ENCODE results near the gene SMPD3.

The SMPD3 gene

GRCh38 chr16:68379472-68380347 lies 68.6 kb downstream of the SMPD3 start:
- DNase-seq, result no peak

GRCh38 chr16:68378436-68379415 lies 69.6 kb downstream of the SMPD3 start:
- DNase-seq, result no peak

- no peak for DNase-seq
Observed at GRCh38 chr16:68377667-68378393, 70.5 kb downstream of the SMPD3 start.

DNA sequence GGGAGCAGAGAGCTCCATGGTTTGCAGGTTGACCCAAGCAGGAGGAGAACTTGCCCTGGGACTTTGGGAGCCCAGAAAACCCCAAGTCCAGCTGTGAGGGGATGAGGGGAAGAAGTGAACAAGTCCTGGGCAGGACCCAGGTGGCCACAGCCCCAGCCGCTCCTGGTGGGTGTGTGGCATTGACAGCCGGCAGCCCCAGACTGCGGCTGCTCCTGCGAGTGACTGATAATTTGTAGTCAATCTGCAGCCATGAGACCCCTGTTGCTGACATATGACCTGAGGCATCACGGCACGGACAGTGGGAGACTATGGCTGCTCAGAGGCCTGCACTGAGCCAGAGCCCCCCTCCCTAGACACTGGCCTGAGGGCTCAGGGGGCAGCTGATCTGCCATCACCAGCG lies 71.1 kb downstream of the SMPD3 start:
- DNase-seq, result no peak

GRCh38 chr16:68376590-68376989 lies 71.7 kb downstream of the SMPD3 start:
- DNase-seq, result no peak

- DNase-seq, result no peak
Observed at GRCh38 chr16:68375801-68376536, 72.3 kb downstream of the SMPD3 start.

DNA sequence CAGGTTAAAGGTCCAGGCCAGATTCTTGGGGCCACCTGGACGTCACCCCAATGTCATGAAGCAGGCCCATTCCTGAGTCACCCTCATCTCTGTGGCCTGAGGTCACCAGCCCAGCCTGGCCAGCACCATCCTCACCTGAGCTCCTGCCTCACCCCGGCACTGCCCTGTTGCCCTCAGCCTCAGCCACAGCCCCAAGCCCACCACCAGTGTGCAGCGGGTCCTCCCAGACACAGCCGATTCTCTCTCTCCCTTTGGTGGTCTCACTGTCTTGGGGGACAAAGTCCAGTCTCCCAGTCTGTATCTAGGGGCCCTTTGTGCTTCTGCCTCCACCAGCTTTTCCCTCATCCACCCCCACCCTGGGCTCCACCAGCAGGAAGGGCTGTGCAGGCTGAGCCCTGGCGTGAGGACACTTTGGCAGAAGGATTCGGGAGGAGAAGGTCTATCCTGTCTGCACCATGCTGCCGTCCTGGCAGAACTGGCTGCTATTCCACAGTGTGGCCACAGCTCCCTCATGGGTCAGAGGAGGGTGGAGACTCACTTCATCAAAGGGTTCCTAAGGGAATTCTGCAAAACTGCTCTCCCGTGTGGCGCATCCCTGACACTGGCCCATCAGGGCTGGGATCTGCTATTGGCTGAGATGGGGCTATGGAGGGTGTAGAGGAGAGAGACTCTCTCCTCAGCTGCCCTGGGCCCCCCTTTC lies 73.2 kb downstream of the SMPD3 start:
- DNase-seq, result no peak

- DNase-seq, result no peak
Observed at GRCh38 chr16:68374246-68374805, 74.0 kb downstream of the SMPD3 start.

GRCh38 chr16:68373528-68374245 lies 74.6 kb downstream of the SMPD3 start:
- DNase-seq, result no peak

DNA sequence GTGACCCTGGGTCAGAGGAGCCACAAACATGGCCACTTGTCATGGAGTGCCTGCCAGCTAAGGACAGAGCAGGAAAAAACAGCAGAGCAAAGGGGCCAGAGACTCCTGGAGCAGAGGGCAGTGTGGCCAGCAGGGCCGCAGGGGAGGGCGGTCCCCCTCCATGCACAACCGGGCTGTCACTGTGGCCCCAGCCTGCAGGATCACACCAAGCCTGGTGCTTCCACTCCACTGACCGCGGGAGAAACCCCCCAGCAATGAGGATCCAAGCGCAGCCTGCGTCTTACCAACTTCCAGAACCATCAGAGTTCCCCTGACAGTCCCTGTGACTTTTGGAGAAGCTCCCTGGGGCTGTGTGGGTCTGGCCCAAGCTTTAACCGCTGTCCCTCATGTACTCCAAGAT lies 75.5 kb downstream of the SMPD3 start:
- no peak for DNase-seq

- no peak for DNase-seq
Observed at GRCh38 chr16:68372381-68372720, 76.0 kb downstream of the SMPD3 start.

DNA sequence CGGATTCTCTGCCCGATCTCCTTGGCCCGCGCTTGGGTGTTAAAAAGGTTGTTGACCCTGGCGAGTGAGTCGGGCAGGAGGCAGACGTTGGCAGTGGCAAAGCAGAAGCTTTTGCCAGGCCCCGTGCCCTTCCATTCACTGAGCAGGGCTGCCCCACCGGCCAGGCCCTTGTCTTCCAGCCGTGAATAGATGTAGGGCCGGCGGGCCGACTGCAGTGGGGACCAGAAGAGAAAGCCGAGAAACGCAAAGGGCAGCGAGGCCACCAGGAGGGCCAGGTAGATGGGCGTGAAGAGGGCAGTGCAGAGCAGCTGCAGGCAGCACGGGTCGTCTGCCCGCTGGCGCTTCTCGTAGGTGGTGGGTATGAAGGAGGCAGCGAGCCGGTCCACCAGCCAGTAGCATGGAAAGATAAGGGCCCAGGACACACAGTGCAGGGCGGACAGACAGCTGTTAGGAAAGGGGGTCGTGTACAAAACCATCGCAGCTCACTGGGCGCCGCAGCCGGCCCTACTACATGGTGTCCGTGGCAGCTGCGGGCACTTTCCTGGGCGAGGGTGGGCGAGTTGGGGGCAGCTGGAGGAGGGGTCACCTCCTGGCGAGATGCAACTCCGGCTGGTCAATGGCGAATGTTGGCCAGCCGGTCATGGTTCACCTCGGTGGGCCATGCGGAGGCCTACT lies 76.5 kb downstream of the SMPD3 start:
- DNase-seq, result no peak

GRCh38 chr16:68371276-68371651 lies 77.0 kb downstream of the SMPD3 start:
- no peak for DNase-seq

DNA sequence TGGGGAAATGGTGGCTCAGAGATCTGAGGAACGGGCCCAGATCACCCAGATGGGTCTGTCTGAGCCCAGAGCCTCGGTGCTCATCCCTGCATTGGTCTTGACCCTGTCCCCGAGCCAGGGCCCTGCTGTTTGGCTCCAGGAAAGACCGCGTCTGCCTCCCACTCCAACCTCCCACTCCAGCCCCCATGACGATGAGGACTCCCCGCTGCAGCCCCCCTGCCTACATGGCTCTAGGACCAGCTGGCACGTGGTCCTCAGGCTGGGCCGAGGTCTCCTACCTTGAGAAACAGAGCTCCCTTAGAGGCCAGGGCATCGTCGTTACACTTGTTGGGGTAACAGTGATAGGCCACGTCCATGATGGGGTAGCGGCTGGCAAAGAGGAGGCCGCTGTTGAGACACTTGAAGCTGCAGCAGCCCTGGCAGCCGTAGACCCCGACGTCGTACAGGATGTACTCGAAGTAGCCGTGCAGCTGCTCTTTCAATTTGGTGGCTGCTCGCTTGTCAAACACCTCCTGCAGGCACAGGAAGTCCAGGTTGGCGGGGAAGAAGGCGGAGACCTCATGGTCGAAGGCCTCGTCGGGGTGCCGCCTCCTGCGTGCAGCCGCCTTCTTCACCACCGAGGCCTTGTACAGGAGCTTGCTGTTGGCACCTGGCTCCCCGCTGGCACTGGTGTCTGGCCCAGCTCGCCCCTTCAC lies 77.6 kb downstream of the SMPD3 start:
- DNase-seq, result no peak

DNA sequence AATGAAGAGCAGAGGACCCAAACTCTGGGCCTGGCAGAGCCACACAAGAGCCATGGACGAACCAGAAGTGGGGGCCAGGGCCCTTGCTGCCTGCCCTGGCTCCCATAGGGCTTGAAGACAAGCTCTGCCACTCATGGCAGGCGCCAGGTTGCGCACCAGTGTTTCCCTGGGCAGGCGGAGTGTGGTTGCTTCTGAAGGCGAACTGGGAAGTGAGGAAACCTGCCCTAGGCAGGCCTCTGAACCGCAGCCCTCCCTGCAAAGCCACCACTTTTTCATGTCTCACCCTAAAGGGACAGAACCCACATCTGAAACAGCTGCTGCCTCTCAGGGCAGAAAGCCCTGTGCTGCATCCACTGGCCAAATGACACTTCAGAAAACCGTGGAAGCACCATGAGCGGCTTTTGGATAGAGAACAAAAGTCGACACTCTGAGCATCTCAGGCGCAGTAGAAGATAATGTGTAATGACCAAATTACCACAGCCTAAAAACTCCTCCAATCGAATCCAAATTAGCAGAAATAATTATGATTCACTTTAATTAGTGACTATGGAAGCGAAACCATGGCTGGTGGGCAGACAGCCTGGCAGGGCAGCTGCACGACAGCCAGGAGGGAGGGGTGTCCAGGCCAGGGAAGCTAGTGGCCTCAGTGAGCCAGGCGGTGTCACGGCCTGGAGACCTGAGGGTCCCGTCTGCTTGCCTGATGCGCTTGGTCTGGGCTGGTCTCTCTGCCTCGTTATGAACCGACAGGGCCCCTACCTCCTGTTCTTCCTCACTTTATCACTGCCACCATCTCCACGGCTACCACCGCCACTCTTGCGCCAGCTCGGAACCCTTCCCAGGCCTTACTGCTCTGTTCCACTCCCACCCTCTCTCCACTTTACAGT lies 78.4 kb downstream of the SMPD3 start:
- DNase-seq, result no peak

- DNase-seq, result no peak
Observed at GRCh38 chr16:68369168-68369567, 79.1 kb downstream of the SMPD3 start.

- DNase-seq, result no peak
Observed at GRCh38 chr16:68368301-68368888, 79.9 kb downstream of the SMPD3 start.

DNA sequence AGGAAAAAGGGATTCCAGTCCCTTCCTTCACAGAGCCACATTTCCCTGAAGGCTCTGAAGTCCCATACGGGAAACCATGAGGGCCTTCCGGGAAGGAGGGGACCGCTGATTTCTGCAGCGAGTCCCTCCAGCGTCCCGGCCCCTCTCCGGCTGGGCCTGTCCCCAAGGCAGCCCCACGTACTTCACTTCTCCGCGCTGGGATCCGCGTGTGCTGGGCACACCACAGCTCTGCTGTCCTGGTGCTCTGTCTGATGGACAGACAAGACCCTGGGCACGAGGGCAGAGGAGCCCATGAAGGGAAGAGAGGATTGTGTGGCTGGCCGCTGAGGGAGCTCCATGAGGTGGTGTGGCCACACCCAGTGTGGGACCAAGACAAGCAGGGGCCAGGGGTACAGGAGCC lies 80.4 kb downstream of the SMPD3 start:
- no peak for DNase-seq
